OCI-LY3 (cell line): ENCODE results near the gene MUSTN1.

Experiments
- EZH2phosphoT487 ChIP-seq: fragments of 200-600 bp; shearing (Covaris generic); IDR thresholded peaks from 2 replicates; pipeline ENCODE4 v1.6.1; 2018; ENCODE audit warnings: antibody characterized with exemption, mixed run types, low read depth
- TF ChIP-seq, protein P1 (sequence below): fragments of 200-600, 300-600 bp; sonication (generic); IDR thresholded peaks from 2 replicates; pipeline ENCODE4 v1.5.1; 2014; ENCODE audit warnings: antibody characterized with exemption, low read length, low read depth

GRCh38 chr3:52846432-52846965 lies 11.7 kb upstream of the MUSTN1 start:
- TF ChIP-seq, protein P1, sequence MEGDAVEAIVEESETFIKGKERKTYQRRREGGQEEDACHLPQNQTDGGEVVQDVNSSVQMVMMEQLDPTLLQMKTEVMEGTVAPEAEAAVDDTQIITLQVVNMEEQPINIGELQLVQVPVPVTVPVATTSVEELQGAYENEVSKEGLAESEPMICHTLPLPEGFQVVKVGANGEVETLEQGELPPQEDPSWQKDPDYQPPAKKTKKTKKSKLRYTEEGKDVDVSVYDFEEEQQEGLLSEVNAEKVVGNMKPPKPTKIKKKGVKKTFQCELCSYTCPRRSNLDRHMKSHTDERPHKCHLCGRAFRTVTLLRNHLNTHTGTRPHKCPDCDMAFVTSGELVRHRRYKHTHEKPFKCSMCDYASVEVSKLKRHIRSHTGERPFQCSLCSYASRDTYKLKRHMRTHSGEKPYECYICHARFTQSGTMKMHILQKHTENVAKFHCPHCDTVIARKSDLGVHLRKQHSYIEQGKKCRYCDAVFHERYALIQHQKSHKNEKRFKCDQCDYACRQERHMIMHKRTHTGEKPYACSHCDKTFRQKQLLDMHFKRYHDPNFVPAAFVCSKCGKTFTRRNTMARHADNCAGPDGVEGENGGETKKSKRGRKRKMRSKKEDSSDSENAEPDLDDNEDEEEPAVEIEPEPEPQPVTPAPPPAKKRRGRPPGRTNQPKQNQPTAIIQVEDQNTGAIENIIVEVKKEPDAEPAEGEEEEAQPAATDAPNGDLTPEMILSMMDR, result no peak
- TF ChIP-seq EZH2phosphoT487, result no peak
